SU-DHL-6 (cell line): ENCODE data around the gene LRCH1.

Source experiments
- CTCF ChIP-seq: fragments of 200-600 bp; sonication (generic); IDR thresholded peaks from one replicate; pipeline ENCODE4 v1.5.1; 2017; ENCODE audit warnings: antibody characterized with exemption, mild to moderate bottlenecking, low read length, moderate library complexity; ENCODE audit not compliant: insufficient read depth, poor library complexity, severe bottlenecking
- EZH2phosphoT487 ChIP-seq: fragments of 200-600 bp; sonication (generic), shearing (Covaris generic); conservative IDR thresholded peaks from 2 replicates; pipeline ENCODE4 v1.6.1; 2018; ENCODE audit warnings: mild to moderate bottlenecking, antibody characterized with exemption, low read length, moderate library complexity, mixed read lengths

- TF ChIP-seq CTCF (no peak), EZH2phosphoT487 (no peak)
Observed at GRCh38 chr13:46554951-46555350, 2.0 kb downstream of the LRCH1 start.
